ENCODE results near the gene ZMAT5.
A peak's percentile ranks its signal among the peaks of the same experiment; 100 is the strongest.

ZMAT5 gene

DNA sequence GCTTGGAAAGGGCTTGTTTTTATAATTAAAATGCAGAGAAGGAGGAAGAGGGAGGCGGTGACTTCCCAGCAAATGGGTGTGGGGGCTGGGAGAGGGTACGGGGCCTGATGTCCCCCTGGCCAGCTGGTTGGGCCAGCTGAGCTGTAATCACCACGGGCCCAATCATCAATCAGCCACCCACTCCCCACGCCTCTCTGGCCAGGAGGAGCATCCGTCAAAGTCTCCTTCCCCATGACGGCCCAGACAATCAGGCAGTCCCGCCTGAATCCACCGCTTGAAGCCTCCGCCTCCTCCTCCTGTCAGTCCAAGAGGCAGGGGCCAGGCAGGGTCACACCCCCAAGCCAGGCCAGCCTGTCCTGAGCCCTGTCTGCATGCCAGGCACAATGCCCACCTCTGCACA is 60.3 kb downstream of the ZMAT5 start:
- no peak for DNase-seq (ENCODE audit: low spot score)

GRCh38 chr22:29705651-29706050 is 61.2 kb downstream of the ZMAT5 start:
- DNase-seq (ENCODE audit: low spot score): no peak

GRCh38 chr22:29704528-29705285 is 62.1 kb downstream of the ZMAT5 start:
- no peak for DNase-seq (ENCODE audit: low spot score)

- no peak for DNase-seq (ENCODE audit: low spot score)
Measured at GRCh38 chr22:29703569-29704195, 63.1 kb downstream of the ZMAT5 start.

- peak; percentile 61 for DNase-seq (ENCODE audit: low spot score)
Measured at GRCh38 chr22:29702931-29703501, 63.8 kb downstream of the ZMAT5 start.

GRCh38 chr22:29702000-29702930 is 64.5 kb downstream of the ZMAT5 start:
- DNase-seq (ENCODE audit: low spot score): no peak

DNA sequence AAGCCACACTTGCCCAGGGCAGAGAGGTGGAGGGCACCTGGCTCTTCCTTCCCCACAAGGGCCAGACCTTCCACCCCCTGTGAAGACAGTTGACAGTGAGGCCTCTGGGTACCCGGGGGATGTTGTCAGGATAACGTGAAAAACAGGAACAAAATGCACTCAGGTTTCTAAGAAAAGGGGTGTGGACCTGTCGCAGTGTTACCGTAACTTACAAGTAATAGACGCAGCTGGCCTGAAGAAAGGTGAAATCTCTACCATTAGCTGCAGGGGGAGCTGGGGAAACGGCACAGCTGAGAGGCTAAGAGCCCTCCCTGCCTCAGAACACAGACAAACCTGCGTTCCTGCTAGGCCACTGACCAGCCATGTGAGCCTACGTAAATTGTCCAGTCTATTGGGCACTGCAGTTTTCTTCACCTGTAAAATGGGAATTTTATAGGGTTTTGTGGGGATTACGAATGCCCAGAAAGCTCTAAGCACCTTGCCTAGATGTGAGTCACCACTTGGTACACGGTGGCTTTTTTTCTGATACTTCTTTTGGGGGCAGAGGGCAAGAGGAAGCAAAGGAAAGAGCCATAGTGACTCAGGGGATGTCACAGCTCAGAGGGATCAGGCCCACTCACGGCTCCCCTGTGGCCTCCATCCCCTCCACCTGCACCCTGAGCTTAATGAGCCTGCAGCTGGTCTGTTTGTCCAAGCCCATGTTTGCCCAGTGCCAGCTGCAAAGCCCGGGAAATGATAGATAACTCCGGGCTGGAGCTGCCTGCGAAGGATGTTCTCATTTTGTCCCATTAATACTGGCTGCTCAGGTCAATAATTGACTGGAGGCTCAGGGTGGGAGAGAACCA is 65.4 kb downstream of the ZMAT5 start:
- peak; percentile 55 for DNase-seq (ENCODE audit: low spot score)

DNA sequence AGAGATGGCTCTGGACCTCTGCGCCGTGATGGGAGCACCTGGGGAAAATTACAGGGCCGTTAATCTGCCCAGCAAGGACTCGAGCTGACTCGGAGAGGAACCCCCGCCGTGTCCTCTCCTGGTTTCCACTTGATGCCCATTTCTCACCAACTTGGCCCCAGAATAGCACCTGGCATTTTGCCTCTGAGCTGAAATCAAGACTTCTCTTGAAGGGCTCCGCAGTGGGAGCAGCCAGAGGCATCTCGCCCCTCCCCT is 66.0 kb downstream of the ZMAT5 start:
- no peak for DNase-seq (ENCODE audit: low spot score)

GRCh38 chr22:29700206-29700899 is 66.5 kb downstream of the ZMAT5 start:
- DNase-seq (ENCODE audit: low spot score): no peak

GRCh38 chr22:29697853-29698598 is 68.8 kb downstream of the ZMAT5 start:
- DNase-seq (ENCODE audit: low spot score): no peak

DNA sequence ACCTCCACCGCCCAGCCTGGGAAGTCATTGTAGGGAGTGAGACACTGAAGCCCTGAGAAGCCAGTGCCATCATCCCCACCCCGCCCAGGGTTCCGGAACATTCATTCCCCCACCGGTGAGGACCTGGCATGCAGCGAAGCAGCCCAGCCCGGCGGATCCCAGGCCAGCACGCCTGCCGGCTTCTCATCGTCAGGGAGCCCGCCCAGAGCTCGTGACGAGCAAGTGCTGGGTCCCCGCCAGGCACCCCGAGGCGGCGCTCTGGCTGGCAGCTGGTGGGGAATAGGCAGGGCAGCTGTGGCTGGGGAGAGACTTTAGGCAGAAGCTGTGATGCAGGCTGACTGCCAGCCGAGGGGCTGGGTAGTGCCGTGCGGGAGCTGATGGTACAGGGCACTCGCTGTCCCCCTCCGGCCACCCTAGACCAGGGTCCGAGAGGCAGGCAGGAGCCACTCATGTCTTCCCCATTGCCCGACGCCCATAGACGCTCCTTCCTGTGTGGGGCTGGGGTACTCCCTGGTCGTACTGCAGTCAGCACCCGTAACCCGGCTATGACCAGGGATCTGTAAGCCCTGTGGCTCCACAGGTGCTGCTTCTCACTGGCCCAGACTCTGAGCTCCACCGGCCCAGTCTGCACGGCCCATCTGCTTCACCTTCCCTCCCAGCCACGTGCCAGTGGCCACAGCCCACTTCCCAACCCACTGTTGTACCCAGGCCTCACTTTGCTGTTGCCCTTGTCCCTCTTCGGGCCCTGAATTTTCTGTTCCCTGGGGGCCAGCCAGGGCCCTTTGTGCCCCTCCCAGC is 71.5 kb downstream of the ZMAT5 start:
- DNase-seq (ENCODE audit: low spot score): no peak

- no peak for DNase-seq (ENCODE audit: low spot score)
Measured at GRCh38 chr22:29693671-29694070, 73.1 kb downstream of the ZMAT5 start.

- DNase-seq (ENCODE audit: low spot score): no peak
Measured at GRCh38 chr22:29693161-29693560, 73.6 kb downstream of the ZMAT5 start.

- DNase-seq (ENCODE audit: low spot score): no peak
Measured at GRCh38 chr22:29692327-29692640, 74.5 kb downstream of the ZMAT5 start.

DNA sequence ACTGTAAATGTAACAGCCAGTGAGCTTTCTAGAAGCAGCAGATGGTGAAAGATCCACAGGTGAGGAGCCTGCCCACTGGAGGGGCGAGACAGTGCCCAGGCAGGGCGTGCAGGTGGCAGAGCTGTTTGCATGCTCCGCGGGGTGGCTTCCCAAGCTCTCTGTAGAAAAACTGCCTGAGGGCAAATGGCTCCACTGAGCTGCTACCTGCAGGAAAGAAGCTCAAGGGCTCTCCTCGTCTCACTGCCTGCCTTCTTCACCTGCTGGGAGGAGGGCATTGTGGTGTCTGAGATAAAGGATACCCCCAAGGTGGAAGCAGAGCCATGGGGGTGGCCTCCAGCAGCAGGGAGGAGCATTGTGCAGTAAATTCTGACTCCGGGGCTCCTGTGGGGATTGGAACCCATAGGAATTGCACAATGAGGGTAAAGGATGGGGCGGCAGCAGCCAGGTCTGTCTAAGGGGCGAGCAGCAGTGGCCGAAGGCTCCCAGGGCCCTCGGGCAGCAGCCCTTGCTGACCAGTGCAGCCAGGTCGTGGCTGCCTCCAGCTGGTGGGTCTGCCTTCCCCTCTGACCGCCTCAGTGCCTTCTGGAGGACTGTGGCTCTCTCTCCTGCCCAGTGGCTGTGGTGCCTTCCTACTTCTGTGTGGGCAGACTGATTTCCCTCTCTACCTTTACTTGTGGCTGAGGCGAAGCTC is 75.0 kb downstream of the ZMAT5 start:
- no peak for DNase-seq (ENCODE audit: low spot score)

DNA sequence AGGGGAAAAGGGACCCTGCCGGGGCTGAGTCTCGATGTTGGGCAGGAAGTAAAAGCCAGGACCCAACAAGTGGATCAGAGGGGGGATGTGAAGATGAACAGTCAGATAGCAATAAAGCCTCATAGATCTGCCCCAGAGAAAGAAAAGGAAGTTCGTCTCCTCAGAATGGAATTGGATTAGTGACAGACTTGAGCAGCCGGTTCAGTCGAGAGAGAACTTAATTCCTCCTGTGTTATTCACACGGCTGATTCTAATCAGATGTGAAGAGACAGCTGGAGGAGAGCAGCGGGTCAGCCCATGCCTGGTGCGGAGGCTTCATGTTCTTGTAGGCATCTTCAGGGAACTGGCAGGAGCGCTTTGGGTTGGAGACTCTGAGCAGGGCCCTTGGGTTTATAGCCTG is 76.3 kb downstream of the ZMAT5 start:
- no peak for DNase-seq (ENCODE audit: low spot score)

DNA sequence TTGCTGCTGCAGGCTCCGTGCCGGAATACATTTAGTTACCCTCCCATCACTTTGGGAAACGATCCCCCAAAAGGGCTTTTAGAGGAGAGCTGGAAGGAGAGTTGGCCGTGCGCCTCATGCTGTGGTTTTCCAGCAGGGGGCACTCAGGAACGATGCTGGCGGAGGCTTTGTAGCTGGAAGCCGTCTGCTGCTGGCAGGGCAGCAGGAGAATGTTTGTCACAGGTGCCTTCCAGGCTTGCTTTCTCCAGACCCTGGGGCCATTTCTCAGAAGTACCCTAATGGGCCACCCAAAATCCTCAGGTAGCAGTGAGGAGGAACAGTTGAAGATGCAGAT is 77.0 kb downstream of the ZMAT5 start:
- DNase-seq (ENCODE audit: low spot score): peak; percentile 30

DNA sequence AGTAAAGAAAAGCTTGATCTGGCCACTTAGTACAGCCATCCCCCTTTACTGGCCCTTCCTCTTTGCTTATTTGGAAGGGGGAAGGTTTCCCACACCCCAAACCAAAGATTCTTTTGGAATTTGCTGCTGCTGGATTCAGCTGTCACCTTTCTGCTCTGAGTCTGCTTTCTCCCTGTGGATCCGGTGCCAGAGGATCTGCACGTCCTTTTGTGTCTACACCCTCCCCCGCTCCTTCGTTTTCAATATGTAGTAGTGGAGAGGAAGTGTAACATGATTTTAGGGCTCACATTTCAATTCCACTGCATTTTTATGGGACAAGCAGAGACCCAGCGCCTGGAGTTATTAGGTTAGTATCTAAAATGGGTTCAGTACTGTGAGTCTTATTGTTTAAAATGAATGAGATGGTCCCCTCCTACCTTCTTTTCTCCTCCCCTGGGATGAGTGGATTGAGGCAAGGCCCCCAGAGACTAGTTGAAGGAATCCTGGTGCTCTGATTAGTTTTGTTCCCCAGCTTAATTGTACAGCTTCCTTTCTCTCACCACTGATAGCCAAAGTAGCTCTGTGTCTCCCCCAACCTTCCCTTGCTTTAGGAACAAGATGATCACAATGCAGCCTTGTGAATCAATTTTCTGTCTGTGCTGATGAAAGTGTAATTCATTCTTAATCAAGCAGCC is 77.5 kb downstream of the ZMAT5 start:
- DNase-seq (ENCODE audit: low spot score): no peak

DNA sequence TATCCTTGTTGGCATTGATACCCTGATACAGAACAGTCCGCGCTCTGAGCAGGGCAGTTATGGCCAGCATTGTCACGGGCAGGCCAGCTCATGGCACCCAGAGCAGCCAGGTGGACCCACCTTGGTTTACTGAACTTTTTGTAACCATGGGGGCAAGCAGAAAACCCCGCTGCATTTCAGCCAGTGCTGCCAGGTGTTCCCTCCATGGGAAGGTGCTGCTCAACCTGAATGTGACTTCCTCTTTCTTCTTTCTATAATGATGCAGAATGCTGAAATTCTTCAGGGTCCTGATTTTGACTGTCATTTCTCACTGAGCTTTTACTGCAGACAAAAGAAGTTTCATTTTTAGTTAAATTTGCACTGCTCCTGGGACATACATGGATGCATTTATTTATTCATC is 82.6 kb downstream of the ZMAT5 start:
- no peak for DNase-seq (ENCODE audit: low spot score)

Data from germinal center (tissue), 1 donor.